Liver (tissue), 3 donors: ENCODE data around the gene GLIS1.

Source experiments
- CTCF ChIP-seq: fragments of 150-350 bp; IDR thresholded peaks from 2 replicates; pipeline ENCODE4 v1.5.1; 2017; ENCODE audit warnings: improper control_type of control experiment, low read depth, low read length; ENCODE audit not compliant: missing input control
- EGR1 ChIP-seq, 2 donors: IDR thresholded peaks; 2 replicates each; pipeline ENCODE4 v1.6.1; 2016 to 2018; ENCODE audit warnings: antibody characterized with exemption in 2 of 2, low read depth in 2 of 2
- FOXA1 ChIP-seq: IDR thresholded peaks from 2 replicates; pipeline ENCODE4 v1.6.1; 2016; ENCODE audit warnings: antibody characterized with exemption
- GABPA ChIP-seq, 2 donors: IDR thresholded peaks in 1 of 2; conservative IDR thresholded peaks in 1 of 2; 2 replicates each; pipeline ENCODE4 v1.6.1; 2016; ENCODE audit warnings: antibody characterized with exemption in 2 of 2, mild to moderate bottlenecking in 1 of 2, moderate library complexity in 1 of 2
- HNF4A ChIP-seq, 2 donors: conservative IDR thresholded peaks; 2 replicates each; pipeline ENCODE4 v1.6.1; 2016; ENCODE audit warnings: antibody characterized with exemption in 2 of 2, mild to moderate bottlenecking in 2 of 2
- JUND ChIP-seq, 2 donors: IDR thresholded peaks; 2 replicates each; pipeline ENCODE4 v1.6.1; 2016; ENCODE audit warnings: antibody characterized with exemption in 2 of 2
- MAX ChIP-seq: IDR thresholded peaks from 2 replicates; pipeline ENCODE4 v1.6.1; 2016; ENCODE audit warnings: antibody characterized with exemption
- RAD21 ChIP-seq, 2 donors: IDR thresholded peaks; 2 replicates each; pipeline ENCODE4 v1.6.1; 2016; ENCODE audit warnings: antibody characterized with exemption in 2 of 2, mild to moderate bottlenecking in 2 of 2
- REST ChIP-seq: IDR thresholded peaks from 2 replicates; pipeline ENCODE4 v1.6.1; 2016; ENCODE audit warnings: antibody characterized with exemption, mild to moderate bottlenecking
- RXRA ChIP-seq, 2 donors: IDR thresholded peaks; 2 replicates each; pipeline ENCODE4 v1.6.1; 2017 to 2018; ENCODE audit warnings: antibody characterized with exemption in 2 of 2, mild to moderate bottlenecking in 1 of 2
- SP1 ChIP-seq: IDR thresholded peaks from 2 replicates; pipeline ENCODE4 v1.6.1; 2018; ENCODE audit warnings: antibody characterized with exemption, mild to moderate bottlenecking
- TAF1 ChIP-seq: conservative IDR thresholded peaks from 2 replicates; pipeline ENCODE4 v1.6.1; 2016; ENCODE audit warnings: antibody characterized with exemption, mild to moderate bottlenecking
- YY1 ChIP-seq: IDR thresholded peaks from 2 replicates; pipeline ENCODE4 v1.6.1; 2016; ENCODE audit warnings: antibody characterized with exemption, mild to moderate bottlenecking
- donor health status: healthy.
- donor health status: healthy.

GRCh38 chr1:53462769-53463501 is 276.0 kb downstream of the GLIS1 start:
- TF ChIP-seq EGR1 (IDR thresholded peaks at IDR 0.05; ENCODE audit: low read depth in 2 of 2), result no peak
- no peak for TF ChIP-seq CTCF
- TF ChIP-seq RAD21 (IDR thresholded peaks at IDR 0.05), result no peak
- no peak for TF ChIP-seq GABPA (IDR thresholded peaks at IDR 0.05 in 1 of 2, conservative IDR thresholded peaks at IDR 0.05 in 1 of 2)
- no peak for TF ChIP-seq JUND (IDR thresholded peaks at IDR 0.05)
- TF ChIP-seq YY1, result no peak
- no peak for TF ChIP-seq RXRA (IDR thresholded peaks at IDR 0.05)
- TF ChIP-seq SP1, result no peak
- TF ChIP-seq MAX, result no peak
- TF ChIP-seq REST, result no peak
- no peak for TF ChIP-seq FOXA1
- no peak for TF ChIP-seq TAF1
- no peak for TF ChIP-seq HNF4A (conservative IDR thresholded peaks at IDR 0.05)
